Naive thymus-derived CD4-positive, alpha-beta T cell (primary cell): ENCODE data around the gene PCDHA13. TPM values are rescaled to one million over a fixed set of nuclear protein-coding genes. Genes with fewer than 3 reads are reported as not detected.

ENCODE experiments used
- ATAC-seq: fragments of 150-1000 bp; cut with Tn5 transposase; 2 replicates; pipeline ENCODE4 v1.10.0; 2021; ENCODE audit warnings: mild to moderate bottlenecking, moderate library complexity
- CTCF ChIA-PET: fragments of 350-600 bp; sonication (Branson Sonifier 250); formaldehyde crosslinking; loops from one replicate; lab custom pipeline; 2021; ENCODE audit warnings: antibody characterized with exemption; lab: Charles Lee
- POLR2A ChIA-PET: fragments of 350-600 bp; sonication (Branson Sonifier 250); formaldehyde crosslinking; loops from one replicate; lab custom pipeline; 2021; ENCODE audit warnings: antibody characterized with exemption, inconsistent platforms; lab: Charles Lee
- DNase-seq, 9 donors: peaks; one replicate each; pipeline versions ENCODE4 v3.0.0 to v3.0.0-alpha.2; 2020 to 2022; ENCODE audit warnings: mixed read lengths in 1 of 9
- H3K27ac ChIP-seq: one replicate; pipeline ENCODE4 v1.7.0; 2013; ENCODE audit warnings: mild to moderate bottlenecking, low read depth, low read length, moderate library complexity
- H3K27me3 ChIP-seq, 2 donors: one replicate each; pipeline ENCODE4 v1.7.0; 2013; ENCODE audit warnings: low read length in 2 of 2, mild to moderate bottlenecking in 2 of 2, moderate library complexity in 2 of 2; ENCODE audit not compliant: control insufficient read depth in 2 of 2, insufficient read depth in 2 of 2
- H3K36me3 ChIP-seq, 3 experiments: 1 replicate in 2 of 3; 2 replicates in 1 of 3; pipeline ENCODE4 v1.7.0; 2013; ENCODE audit warnings: low read length in 3 of 3, mild to moderate bottlenecking in 3 of 3, moderate library complexity in 1 of 3; ENCODE audit not compliant: insufficient read depth in 3 of 3, control insufficient read depth in 2 of 3
- H3K4me1 ChIP-seq, 2 donors: one replicate each; pipeline ENCODE4 v1.7.0; 2013; ENCODE audit warnings: low read length in 2 of 2, mild to moderate bottlenecking in 2 of 2, moderate library complexity in 1 of 2; ENCODE audit not compliant: control insufficient read depth in 2 of 2, insufficient read depth in 2 of 2
- H3K4me3 ChIP-seq: 2 replicates; pipeline ENCODE4 v1.7.0; 2013; ENCODE audit warnings: mild to moderate bottlenecking, low read length
- H3K9me3 ChIP-seq, 3 experiments: 1 replicate in 2 of 3; 2 replicates in 1 of 3; pipeline ENCODE4 v1.7.0; 2013; ENCODE audit warnings: low read length in 3 of 3; ENCODE audit not compliant: control insufficient read depth in 2 of 3
- H3K27ac Mint-ChIP-seq, 9 donors: one replicate each; pipeline ENCODE4 v1.8.0; 2020 to 2022; ENCODE audit warnings: mixed read lengths in 9 of 9, mild to moderate bottlenecking in 8 of 9, moderate library complexity in 5 of 9, inconsistent platforms in 2 of 9
- H3K27me3 Mint-ChIP-seq, 5 donors: one replicate each; pipeline ENCODE4 v1.8.0; 2021 to 2022; ENCODE audit warnings: mixed read lengths in 5 of 5, mild to moderate bottlenecking in 1 of 5
- H3K36me3 Mint-ChIP-seq, 5 donors: one replicate each; pipeline ENCODE4 v1.8.0; 2020 to 2022; ENCODE audit warnings: mixed read lengths in 5 of 5, mild to moderate bottlenecking in 3 of 5, inconsistent platforms in 1 of 5
- H3K4me1 Mint-ChIP-seq, 7 donors: one replicate each; pipeline ENCODE4 v1.8.0; 2020 to 2022; ENCODE audit warnings: mixed read lengths in 7 of 7, mild to moderate bottlenecking in 3 of 7, inconsistent platforms in 1 of 7
- H3K4me3 Mint-ChIP-seq, 10 donors: one replicate each; pipeline ENCODE4 v1.8.0; 2020 to 2022; ENCODE audit warnings: mild to moderate bottlenecking in 10 of 10, mixed read lengths in 10 of 10, moderate library complexity in 6 of 10, inconsistent platforms in 2 of 10
- H3K9me3 Mint-ChIP-seq, 11 donors: one replicate each; pipeline ENCODE4 v1.8.0; 2020 to 2022; ENCODE audit warnings: mixed read lengths in 11 of 11, mild to moderate bottlenecking in 4 of 11, inconsistent platforms in 1 of 11, moderate library complexity in 1 of 11
- intact Hi-C, 2 donors: fragments of 100-400 bp; cut with micrococcal nuclease; formaldehyde crosslinking; loops; one replicate each; pipeline ENCODE4 v1.15.1; 2023
- polyA plus RNA-seq, 2 donors: library from polyadenylated mRNA; unstranded; fragments of 300-500 nt; fragmentation: Illumina TruSeq; gene quantifications; one replicate each; pipeline ENCODE4 v1.2.3, GENCODE V29; 2021
- total RNA-seq, 6 experiments: library from RNA in 5 of 6; stranded (reverse) in 5 of 6; gene quantifications; 1 replicate in 5 of 6; 2 replicates in 1 of 6; pipeline ENCODE4 v1.2.3 and lab custom pipeline; 2021 to 2026

The PCDHA13 gene
- total and polyA plus RNA-seq, 7 experiments from 2014 or later = not detected

DNA sequence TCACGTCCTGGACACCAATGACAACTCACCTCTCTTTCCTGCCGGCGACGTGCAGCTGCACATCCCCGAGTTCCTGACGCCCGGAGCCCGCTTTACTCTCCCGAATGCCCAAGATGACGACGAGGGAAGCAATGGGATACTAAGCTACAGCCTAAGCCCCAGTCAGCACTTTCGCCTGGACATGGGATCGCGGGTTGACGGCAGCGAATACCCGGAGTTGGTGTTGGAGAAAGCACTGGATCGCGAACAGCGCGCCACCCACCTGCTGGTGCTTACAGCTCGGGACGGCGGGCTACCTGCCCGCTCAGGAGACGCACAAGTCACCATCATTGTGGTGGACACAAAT lies 45.3 kb downstream of the PCDHA13 start:
- no peak overlapping the region for H3K4me3 ChIP-seq
- no peaks in the 10 kb centered on the region for H3K9me3 ChIP-seq
- Mint-ChIP-seq H3K4me1 (peaks cover 0 to 18% (median 10%) of the 10 kb centered on the region in 7 donors), H3K27me3 (peaks cover 24 to 71% (median 64%) of the 10 kb centered on the region in 5 donors), H3K9me3 (peaks cover 0 to 37% (median 10%) of the 10 kb centered on the region in 11 donors), H3K4me3 (peak overlapping the region; percentile 17 to 78 (median 72)), H3K36me3 (peaks cover 0 to 17% (median 3%) of the 10 kb centered on the region in 5 donors), H3K27ac (no peak overlapping the region)
- ATAC-seq (no peak), DNase-seq (no peak)
- peaks cover 0 to 4% of the 10 kb centered on the region in 2 donors for H3K27me3 ChIP-seq
- H3K4me1 ChIP-seq = no peaks in the 10 kb centered on the region
- no peak overlapping the region for H3K27ac ChIP-seq
- H3K36me3 ChIP-seq = no peaks in the 10 kb centered on the region
- CTCF ChIA-PET = no interaction called here
- POLR2A ChIA-PET = no interaction called here
- intact Hi-C loops = no loop called here

Other genes with a start within 250 kb of the PCDHA13 start
- gene CD14, start 248.9 kb upstream of the PCDHA13 start, total RNA-seq = 100 to 1,000 TPM in 1 of 5 experiments, 10 to 100 TPM in 2, 1 to 10 TPM in 1, under 1 TPM in 1; 0.56 to 198 (median 10.1) TPM
- 1 to 10 TPM; 2.5 to 2.9 TPM for gene CD14, start 248.9 kb upstream of the PCDHA13 start, polyA plus RNA-seq
- 10 to 100 TPM; 24.5 to 55.3 (median 36.4) TPM for gene TMCO6, start 242.7 kb upstream of the PCDHA13 start, total RNA-seq
- 10 to 100 TPM; 17.1 to 20.4 TPM for gene TMCO6, start 242.7 kb upstream of the PCDHA13 start, polyA plus RNA-seq
- 10 to 100 TPM; 33.2 to 68.7 (median 43.5) TPM for gene NDUFA2, start 234.5 kb upstream of the PCDHA13 start, total RNA-seq
- gene NDUFA2, start 234.5 kb upstream of the PCDHA13 start, polyA plus RNA-seq = 100 to 1,000 TPM; 147 to 149 TPM
- gene IK, start 234.3 kb upstream of the PCDHA13 start, total RNA-seq = 100 to 1,000 TPM; 118 to 186 (median 179) TPM
- gene IK, start 234.3 kb upstream of the PCDHA13 start, polyA plus RNA-seq = 100 to 1,000 TPM; 192 to 207 TPM
- 10 to 100 TPM; 28.5 to 47.6 (median 37.8) TPM for gene WDR55, start 217.2 kb upstream of the PCDHA13 start, total RNA-seq
- gene WDR55, start 217.2 kb upstream of the PCDHA13 start, polyA plus RNA-seq = 10 to 100 TPM; 10.5 to 20.9 TPM
- gene DND1, start 208.5 kb upstream of the PCDHA13 start, total RNA-seq = 1 to 10 TPM; 2.1 to 5.0 (median 3.3) TPM
- gene DND1, start 208.5 kb upstream of the PCDHA13 start, polyA plus RNA-seq = under 1 TPM in 1 of 2 donors, not detected in 1; 0.15 TPM
- 10 to 100 TPM; 48.7 to 85.7 (median 68.5) TPM for gene HARS1, start 190.8 kb upstream of the PCDHA13 start, total RNA-seq
- 10 to 100 TPM; 62.2 to 68.8 TPM for gene HARS1, start 190.8 kb upstream of the PCDHA13 start, polyA plus RNA-seq
- 10 to 100 TPM; 25.4 to 59.6 (median 38.8) TPM for gene HARS2, start 190.7 kb upstream of the PCDHA13 start, total RNA-seq
- gene HARS2, start 190.7 kb upstream of the PCDHA13 start, polyA plus RNA-seq = 10 to 100 TPM; 23.5 to 30.7 TPM
- 10 to 100 TPM; 37.7 to 63.0 (median 55.1) TPM for gene ZMAT2, start 181.7 kb upstream of the PCDHA13 start, total RNA-seq
- gene ZMAT2, start 181.7 kb upstream of the PCDHA13 start, polyA plus RNA-seq = 10 to 100 TPM; 75.1 to 76.4 TPM
- not detected for gene PCDHA1, start 96.0 kb upstream of the PCDHA13 start, total RNA-seq
- not detected for gene PCDHA1, start 96.0 kb upstream of the PCDHA13 start, polyA plus RNA-seq
- not detected for gene PCDHA2, start 87.3 kb upstream of the PCDHA13 start, total RNA-seq
- not detected for gene PCDHA2, start 87.3 kb upstream of the PCDHA13 start, polyA plus RNA-seq
- gene PCDHA3, start 81.1 kb upstream of the PCDHA13 start, total RNA-seq = not detected
- gene PCDHA3, start 81.1 kb upstream of the PCDHA13 start, polyA plus RNA-seq = not detected
- not detected for gene PCDHA4, start 75.1 kb upstream of the PCDHA13 start, total RNA-seq
- not detected for gene PCDHA4, start 75.1 kb upstream of the PCDHA13 start, polyA plus RNA-seq
- gene PCDHA5, start 60.5 kb upstream of the PCDHA13 start, total RNA-seq = not detected
- gene PCDHA5, start 60.5 kb upstream of the PCDHA13 start, polyA plus RNA-seq = not detected
- not detected for gene PCDHA6, start 54.2 kb upstream of the PCDHA13 start, total RNA-seq
- not detected for gene PCDHA6, start 54.2 kb upstream of the PCDHA13 start, polyA plus RNA-seq
- gene PCDHA7, start 47.9 kb upstream of the PCDHA13 start, total RNA-seq = not detected
- gene PCDHA7, start 47.9 kb upstream of the PCDHA13 start, polyA plus RNA-seq = not detected
- not detected for gene PCDHA8, start 40.9 kb upstream of the PCDHA13 start, total RNA-seq
- gene PCDHA8, start 40.9 kb upstream of the PCDHA13 start, polyA plus RNA-seq = not detected
- not detected for gene PCDHA9, start 33.7 kb upstream of the PCDHA13 start, total RNA-seq
- not detected for gene PCDHA9, start 33.7 kb upstream of the PCDHA13 start, polyA plus RNA-seq
- gene PCDHA10, start 26.2 kb upstream of the PCDHA13 start, total RNA-seq = not detected
- not detected for gene PCDHA10, start 26.2 kb upstream of the PCDHA13 start, polyA plus RNA-seq
- gene PCDHA11, start 13.2 kb upstream of the PCDHA13 start, total RNA-seq = not detected
- not detected for gene PCDHA11, start 13.2 kb upstream of the PCDHA13 start, polyA plus RNA-seq
- not detected for gene PCDHA12, start 6.8 kb upstream of the PCDHA13 start, total RNA-seq
- gene PCDHA12, start 6.8 kb upstream of the PCDHA13 start, polyA plus RNA-seq = not detected
- gene PCDHAC1, start 44.2 kb downstream of the PCDHA13 start, total RNA-seq = not detected
- not detected for gene PCDHAC1, start 44.2 kb downstream of the PCDHA13 start, polyA plus RNA-seq
- not detected for gene PCDHAC2, start 84.4 kb downstream of the PCDHA13 start, total RNA-seq
- gene PCDHAC2, start 84.4 kb downstream of the PCDHA13 start, polyA plus RNA-seq = not detected
- not detected for gene PCDHB1, start 169.2 kb downstream of the PCDHA13 start, total RNA-seq
- not detected for gene PCDHB1, start 169.2 kb downstream of the PCDHA13 start, polyA plus RNA-seq
- under 1 TPM in 4 of 5 experiments, not detected in 1; 0.34 to 0.97 (median 0.72) TPM for gene PCDHB2, start 212.5 kb downstream of the PCDHA13 start, total RNA-seq
- gene PCDHB2, start 212.5 kb downstream of the PCDHA13 start, polyA plus RNA-seq = not detected
- not detected for gene PCDHB3, start 218.3 kb downstream of the PCDHA13 start, total RNA-seq
- not detected for gene PCDHB3, start 218.3 kb downstream of the PCDHA13 start, polyA plus RNA-seq
- under 1 TPM in 1 of 5 experiments, not detected in 4; 0.19 TPM for gene PCDHB4, start 239.7 kb downstream of the PCDHA13 start, total RNA-seq
- not detected for gene PCDHB4, start 239.7 kb downstream of the PCDHA13 start, polyA plus RNA-seq